Peyer's patch (tissue), 4 donors: ENCODE results near the gene POMGNT2. TPM values are rescaled to one million over a fixed set of nuclear protein-coding genes. Genes with fewer than 3 reads are reported as not detected.

ENCODE experiments used
- DNase-seq, 3 donors: peaks; one replicate each; pipeline ENCODE4 v3.0.0-alpha.2; 2017 to 2019
- H3K27ac ChIP-seq, 4 donors: fragments of 200-600 bp; sonication (generic); one replicate each; pipeline ENCODE4 v1.5.1; 2016 to 2019
- H3K27me3 ChIP-seq, 2 donors: fragments of 200-600 bp; sonication (generic); one replicate each; pipeline ENCODE4 v1.5.1; 2019
- H3K36me3 ChIP-seq, 3 donors: fragments of 200-600 bp; sonication (generic); one replicate each; pipeline ENCODE4 v1.5.1; 2016 to 2019
- H3K4me1 ChIP-seq, 4 donors: fragments of 200-600 bp; sonication (generic); one replicate each; pipeline ENCODE4 v1.5.1; 2016 to 2019
- H3K4me3 ChIP-seq, 4 donors: fragments of 200-600 bp; sonication (generic); 1 replicate in 3 of 4; 2 replicates in 1 of 4; pipeline ENCODE4 v1.5.1; 2016 to 2019; ENCODE audit warnings: mild to moderate bottlenecking in 1 of 4
- H3K9me3 ChIP-seq, 4 donors: fragments of 200-600 bp; sonication (generic); one replicate each; pipeline ENCODE4 v1.5.1; 2016 to 2019; ENCODE audit warnings: mild to moderate bottlenecking in 1 of 4
- POLR2A ChIP-seq, 2 donors: fragments of 450-650 bp; IDR thresholded peaks; one replicate each; pipeline ENCODE4 v1.5.1; 2017; ENCODE audit warnings: antibody characterized with exemption in 2 of 2, mild to moderate bottlenecking in 2 of 2, moderate library complexity in 2 of 2
- total RNA-seq, 4 donors: library from RNA; depleted of rRNA; stranded (reverse); fragments of >200 nt; gene quantifications; one replicate each; pipeline ENCODE4 v1.1.0, GENCODE V29; 2016
- TF ChIP-seq, protein P1 (sequence below), 6 experiments: fragments of 450-650 bp in 4 of 6; fragments of 200-600 bp in 2 of 6; sonication (generic) in 1 of 6; IDR thresholded peaks; one replicate each; pipeline ENCODE4 v1.5.1; 2017 to 2019; ENCODE audit warnings: antibody characterized with exemption in 6 of 6, mild to moderate bottlenecking in 3 of 6, moderate library complexity in 1 of 6

Gene POMGNT2
- total RNA-seq, 4 donors from 2014 or later: 4.1 to 11.8 (median 7.1) TPM

GRCh38 chr3:43087249-43087776, 18.6 kb downstream of the POMGNT2 start:
- TF ChIP-seq, protein P1, sequence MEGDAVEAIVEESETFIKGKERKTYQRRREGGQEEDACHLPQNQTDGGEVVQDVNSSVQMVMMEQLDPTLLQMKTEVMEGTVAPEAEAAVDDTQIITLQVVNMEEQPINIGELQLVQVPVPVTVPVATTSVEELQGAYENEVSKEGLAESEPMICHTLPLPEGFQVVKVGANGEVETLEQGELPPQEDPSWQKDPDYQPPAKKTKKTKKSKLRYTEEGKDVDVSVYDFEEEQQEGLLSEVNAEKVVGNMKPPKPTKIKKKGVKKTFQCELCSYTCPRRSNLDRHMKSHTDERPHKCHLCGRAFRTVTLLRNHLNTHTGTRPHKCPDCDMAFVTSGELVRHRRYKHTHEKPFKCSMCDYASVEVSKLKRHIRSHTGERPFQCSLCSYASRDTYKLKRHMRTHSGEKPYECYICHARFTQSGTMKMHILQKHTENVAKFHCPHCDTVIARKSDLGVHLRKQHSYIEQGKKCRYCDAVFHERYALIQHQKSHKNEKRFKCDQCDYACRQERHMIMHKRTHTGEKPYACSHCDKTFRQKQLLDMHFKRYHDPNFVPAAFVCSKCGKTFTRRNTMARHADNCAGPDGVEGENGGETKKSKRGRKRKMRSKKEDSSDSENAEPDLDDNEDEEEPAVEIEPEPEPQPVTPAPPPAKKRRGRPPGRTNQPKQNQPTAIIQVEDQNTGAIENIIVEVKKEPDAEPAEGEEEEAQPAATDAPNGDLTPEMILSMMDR (IDR thresholded peaks at IDR 0.05): no peak
- TF ChIP-seq POLR2A (IDR thresholded peaks at IDR 0.05): no peak
- Histone ChIP-seq H3K4me3 (no peak overlapping the region), H3K9me3 (no peaks in the 10 kb centered on the region), H3K4me1 (no peaks in the 10 kb centered on the region), H3K27me3 (no peaks in the 10 kb centered on the region), H3K36me3 (no peaks in the 10 kb centered on the region), H3K27ac (no peak overlapping the region)
- no peak for DNase-seq

GRCh38 chr3:43086460-43087165, 19.3 kb downstream of the POMGNT2 start:
- Histone ChIP-seq H3K27me3 (no peaks in the 10 kb centered on the region), H3K9me3 (no peaks in the 10 kb centered on the region), H3K4me3 (no peak overlapping the region), H3K36me3 (no peaks in the 10 kb centered on the region), H3K4me1 (no peaks in the 10 kb centered on the region), H3K27ac (no peak overlapping the region)
- DNase-seq: no peak
- no peak for TF ChIP-seq POLR2A (IDR thresholded peaks at IDR 0.05)
- TF ChIP-seq, protein P1 (IDR thresholded peaks at IDR 0.05): no peak

DNA sequence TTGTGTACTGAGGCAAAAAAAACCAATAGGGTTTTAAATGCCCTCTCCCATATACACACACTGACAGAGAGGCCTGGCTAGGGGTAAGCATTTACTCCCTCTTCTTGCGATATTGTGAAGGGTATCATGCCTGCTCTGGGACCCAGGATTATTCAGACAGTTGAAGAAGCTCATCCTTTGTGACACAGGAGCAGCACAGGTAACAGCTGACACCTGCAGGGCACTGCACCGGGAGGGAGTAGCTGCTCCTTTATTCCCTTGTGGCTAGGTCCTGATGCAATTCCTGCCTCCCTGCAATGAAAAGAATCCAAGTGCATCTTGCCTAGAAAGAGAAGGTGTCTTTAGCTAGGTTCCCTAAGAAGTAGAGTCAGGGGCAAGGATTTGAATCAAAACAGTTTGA, 23.4 kb downstream of the POMGNT2 start:
- no peak for DNase-seq
- Histone ChIP-seq H3K4me1 (no peaks in the 10 kb centered on the region), H3K27me3 (no peaks in the 10 kb centered on the region), H3K4me3 (no peak overlapping the region), H3K36me3 (peaks cover 0 to 15% (median 0%) of the 10 kb centered on the region in 3 donors), H3K9me3 (no peaks in the 10 kb centered on the region), H3K27ac (no peak overlapping the region)
- TF ChIP-seq, protein P1 (IDR thresholded peaks at IDR 0.05): no peak
- no peak for TF ChIP-seq POLR2A (IDR thresholded peaks at IDR 0.05)

- Histone ChIP-seq H3K36me3 (peaks cover 0 to 15% (median 0%) of the 10 kb centered on the region in 3 donors), H3K9me3 (no peaks in the 10 kb centered on the region), H3K4me1 (no peaks in the 10 kb centered on the region), H3K27ac (no peak overlapping the region), H3K4me3 (no peak overlapping the region), H3K27me3 (no peaks in the 10 kb centered on the region)
- no peak for DNase-seq
- TF ChIP-seq POLR2A (IDR thresholded peaks at IDR 0.05): no peak
- TF ChIP-seq, protein P1 (IDR thresholded peaks at IDR 0.05): no peak
Measured at GRCh38 chr3:43081796-43082195, 24.1 kb downstream of the POMGNT2 start.

GRCh38 chr3:43080726-43081568, 24.9 kb downstream of the POMGNT2 start:
- Histone ChIP-seq H3K4me3 (no peak overlapping the region), H3K4me1 (no peaks in the 10 kb centered on the region), H3K9me3 (no peaks in the 10 kb centered on the region), H3K36me3 (peaks cover 0 to 15% (median 0%) of the 10 kb centered on the region in 3 donors), H3K27ac (no peak overlapping the region), H3K27me3 (no peaks in the 10 kb centered on the region)
- no peak for TF ChIP-seq POLR2A (IDR thresholded peaks at IDR 0.05)
- TF ChIP-seq, protein P1 (IDR thresholded peaks at IDR 0.05): no peak
- DNase-seq: no peak
